ENCODE data around the gene TTC19. TPM values are rescaled to one million over a fixed set of nuclear protein-coding genes. Genes with fewer than 3 reads are reported as not detected.
A peak's percentile ranks its signal among the peaks of the same experiment; 100 is the strongest.

Gene TTC19
- total and polyA plus RNA-seq, 8 donors = 31.6 to 70.5 (median 59.9) TPM

GRCh38 chr17:16003841-16004240 is 4.2 kb downstream of the TTC19 start:
- H3K27ac ChIP-seq = peak overlapping the region; percentile 0 to 21
- no peak for DNase-seq
- ATAC-seq = no peak
- H3K36me3 ChIP-seq = peaks cover 3 to 76% of the 10 kb centered on the region in 2 donors
- H3K4me3 ChIP-seq = no peak overlapping the region
- no peak for TF ChIP-seq CTCF (IDR thresholded peaks at IDR 0.05)
- intact Hi-C loops (cut with DNase I) = no loop called here
- H3K4me1 ChIP-seq = peaks cover 7 to 33% of the 10 kb centered on the region in 2 donors
- no peaks in the 10 kb centered on the region for H3K9me3 ChIP-seq
- H3K27me3 ChIP-seq = no peaks in the 10 kb centered on the region

- peak overlapping the region in 1 of 2 donors; percentile 59 for H3K27ac ChIP-seq
Observed at GRCh38 chr17:16005636-16006035, 6.0 kb downstream of the TTC19 start.

GRCh38 chr17:16007439-16007838 is 7.8 kb downstream of the TTC19 start:
- Histone ChIP-seq H3K4me1 (peaks cover 0 to 30% of the 10 kb centered on the region in 2 donors), H3K9me3 (no peaks in the 10 kb centered on the region), H3K36me3 (peaks cover 3 to 92% of the 10 kb centered on the region in 2 donors), H3K4me3 (no peak overlapping the region), H3K27me3 (no peaks in the 10 kb centered on the region), H3K27ac (no peak overlapping the region)
- DNase-seq (no peak), ATAC-seq (no peak)
- no peak for TF ChIP-seq CTCF (IDR thresholded peaks at IDR 0.05)
- intact Hi-C loops (cut with DNase I) = no loop called here

More at GRCh38 chr17:16005636-16006035, 6.0 kb downstream of the TTC19 start:
- Histone ChIP-seq H3K9me3 (no peaks in the 10 kb centered on the region), H3K4me3 (no peak overlapping the region), H3K27me3 (no peaks in the 10 kb centered on the region), H3K36me3 (peaks cover 3 to 94% of the 10 kb centered on the region in 2 donors), H3K4me1 (peaks cover 3 to 31% of the 10 kb centered on the region in 2 donors)
- no peak for DNase-seq
- intact Hi-C loops (cut with DNase I) = no loop called here
- no peak for TF ChIP-seq CTCF (IDR thresholded peaks at IDR 0.05)
- no peak for ATAC-seq

DNA sequence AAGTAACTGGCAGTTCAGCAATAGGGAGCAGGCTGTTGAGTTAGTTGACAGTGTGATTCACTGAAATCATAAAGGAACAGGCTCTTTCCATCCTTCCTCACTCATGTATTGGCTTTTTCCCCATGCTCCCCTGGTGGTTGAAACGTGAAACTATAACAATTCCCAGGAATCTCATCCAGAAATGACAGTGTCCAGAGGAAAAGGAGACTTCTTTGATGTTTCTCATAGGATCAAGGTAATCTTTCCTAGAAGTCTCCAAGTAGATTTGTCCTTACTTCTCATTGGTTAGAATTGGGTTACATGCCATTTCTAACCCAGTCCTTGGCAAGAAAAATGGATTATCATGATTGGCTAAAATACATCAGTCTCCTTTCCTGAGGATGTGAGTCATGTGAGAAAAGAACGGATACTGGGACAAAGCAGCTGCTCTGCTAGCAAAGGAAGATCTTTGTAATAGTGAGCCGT is 14.4 kb downstream of the TTC19 start:
- ATAC-seq (peak; percentile 57), DNase-seq (peak in 2 of 4 donors; percentile 86 to 87)
- peaks cover 0 to 78% of the 10 kb centered on the region in 2 donors for H3K36me3 ChIP-seq
- no peak overlapping the region for H3K4me3 ChIP-seq
- no peaks in the 10 kb centered on the region for H3K27me3 ChIP-seq
- H3K9me3 ChIP-seq = no peaks in the 10 kb centered on the region
- peak; percentile 34 to 39 for TF ChIP-seq CTCF (IDR thresholded peaks at IDR 0.05)
- H3K4me1 ChIP-seq = peaks cover 10 to 38% of the 10 kb centered on the region in 2 donors
- intact Hi-C loops (cut with DNase I) = no loop called here
- H3K27ac ChIP-seq = peak overlapping the region; percentile 10 to 65

DNA sequence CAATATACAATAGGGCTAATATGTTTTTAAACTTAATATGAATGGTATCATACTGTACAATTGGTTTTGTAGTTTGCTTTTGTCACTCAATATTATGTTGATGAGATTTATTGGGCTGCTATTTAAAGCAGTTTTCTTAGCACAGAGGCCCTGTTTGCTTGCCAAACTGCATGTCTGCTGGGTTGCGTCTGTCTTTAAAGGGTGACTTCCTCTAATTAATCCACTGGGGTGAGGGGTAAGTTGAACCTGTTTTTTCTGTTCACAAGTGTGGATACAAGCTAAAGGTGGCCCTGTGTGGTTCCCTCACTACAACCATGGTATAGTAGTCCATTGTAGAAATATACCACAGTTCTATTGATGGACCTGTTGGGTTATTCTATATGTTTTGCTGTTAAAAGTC is 19.7 kb downstream of the TTC19 start:
- H3K4me1 ChIP-seq = peaks cover 5 to 6% of the 10 kb centered on the region in 2 donors
- H3K4me3 ChIP-seq = no peak overlapping the region
- no peak overlapping the region for H3K27ac ChIP-seq

More for the DNA sequence above, 19.7 kb downstream of the TTC19 start:
- no peaks in the 10 kb centered on the region for H3K27me3 ChIP-seq
- no peak for TF ChIP-seq CTCF (IDR thresholded peaks at IDR 0.05)
- ATAC-seq = no peak
- H3K36me3 ChIP-seq = peaks cover 0 to 73% of the 10 kb centered on the region in 2 donors
- DNase-seq = no peak
- intact Hi-C loops (cut with DNase I) = no loop called here
- no peaks in the 10 kb centered on the region for H3K9me3 ChIP-seq

Measured in left lung (tissue), 10 donors.